ENCODE measurements around the gene UTRN. TPM values are rescaled to one million over a fixed set of nuclear protein-coding genes. Genes with fewer than 3 reads are reported as not detected.

UTRN gene
- total and polyA plus RNA-seq, 2 experiments from 2014 or later, result 53.9 to 121 TPM

GRCh38 chr6:144268794-144269349 is 16.3 kb upstream of the UTRN start:
- peaks cover 10% of the 10 kb centered on the region; the same call in 2 of the 3 replicates for H3K36me3 Mint-ChIP-seq (ENCODE audit: low read depth)
- peaks cover 2% of the 10 kb centered on the region for H3K27me3 Mint-ChIP-seq (ENCODE audit: insufficient read depth, low read depth, poor library complexity)
- H3K9me2 ChIP-seq (ENCODE audit: insufficient read depth), result no peaks in the 10 kb centered on the region
- no peaks in the 10 kb centered on the region for H3K27me3 ChIP-seq (ENCODE audit: insufficient read depth)
- no peak for DNase-seq (ENCODE audit: low spot score)
- no peak overlapping the region for H3K4me3 Mint-ChIP-seq
- no peaks in the 10 kb centered on the region for H4K20me1 ChIP-seq (replicated peaks; ENCODE audit: insufficient read depth)
- peaks cover 6% of the 10 kb centered on the region; the same call in 1 of the 3 replicates for H3K9me3 Mint-ChIP-seq
- H3K4me2 ChIP-seq, result no peak overlapping the region
- no peak for TF ChIP-seq EZH2 (IDR thresholded peaks at IDR 0.05; ENCODE audit: low read depth, unreplicated experiment)
- no peak for TF ChIP-seq REST (IDR thresholded peaks at IDR 0.05; ENCODE audit: unreplicated experiment)
- TF ChIP-seq, protein P1, sequence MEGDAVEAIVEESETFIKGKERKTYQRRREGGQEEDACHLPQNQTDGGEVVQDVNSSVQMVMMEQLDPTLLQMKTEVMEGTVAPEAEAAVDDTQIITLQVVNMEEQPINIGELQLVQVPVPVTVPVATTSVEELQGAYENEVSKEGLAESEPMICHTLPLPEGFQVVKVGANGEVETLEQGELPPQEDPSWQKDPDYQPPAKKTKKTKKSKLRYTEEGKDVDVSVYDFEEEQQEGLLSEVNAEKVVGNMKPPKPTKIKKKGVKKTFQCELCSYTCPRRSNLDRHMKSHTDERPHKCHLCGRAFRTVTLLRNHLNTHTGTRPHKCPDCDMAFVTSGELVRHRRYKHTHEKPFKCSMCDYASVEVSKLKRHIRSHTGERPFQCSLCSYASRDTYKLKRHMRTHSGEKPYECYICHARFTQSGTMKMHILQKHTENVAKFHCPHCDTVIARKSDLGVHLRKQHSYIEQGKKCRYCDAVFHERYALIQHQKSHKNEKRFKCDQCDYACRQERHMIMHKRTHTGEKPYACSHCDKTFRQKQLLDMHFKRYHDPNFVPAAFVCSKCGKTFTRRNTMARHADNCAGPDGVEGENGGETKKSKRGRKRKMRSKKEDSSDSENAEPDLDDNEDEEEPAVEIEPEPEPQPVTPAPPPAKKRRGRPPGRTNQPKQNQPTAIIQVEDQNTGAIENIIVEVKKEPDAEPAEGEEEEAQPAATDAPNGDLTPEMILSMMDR (conservative IDR thresholded peaks at IDR 0.05; ENCODE audit: low read depth in 2 of 2), result no peak
- no peak for TF ChIP-seq ZNF331 (CRISPR knock-in tag; IDR thresholded peaks at IDR 0.05; ENCODE audit: low read depth)
- no peak for TF ChIP-seq POLR2AphosphoS5 (IDR thresholded peaks at IDR 0.05; ENCODE audit: low read depth)
- no peak for TF ChIP-seq STAT1 (IDR thresholded peaks at IDR 0.05; ENCODE audit: unreplicated experiment)
- TF ChIP-seq CREB1 (CRISPR knock-in tag; IDR thresholded peaks at IDR 0.05; ENCODE audit: low read depth), result no peak
- TF ChIP-seq ZNF462 (CRISPR knock-in tag; IDR thresholded peaks at IDR 0.05), result no peak
- no peak for TF ChIP-seq NANOG (IDR thresholded peaks at IDR 0.05; ENCODE audit: borderline replicate concordance)
- TF ChIP-seq EZH2phosphoT487 (IDR thresholded peaks at IDR 0.05; ENCODE audit: unreplicated experiment), result no peak
- TF ChIP-seq ETS1 (IDR thresholded peaks at IDR 0.05), result no peak
- no peak for TF ChIP-seq JUNB (IDR thresholded peaks at IDR 0.05; ENCODE audit: unreplicated experiment)
- no peak for TF ChIP-seq ZNF114 (CRISPR knock-in tag; IDR thresholded peaks at IDR 0.05)
- no peak overlapping the region for H3K27ac Mint-ChIP-seq
- ATAC-seq, result no peak
- H3F3A ChIP-seq (replicated peaks; ENCODE audit: low read depth), result no peaks in the 10 kb centered on the region
- H2AFZ ChIP-seq, result no peak overlapping the region
- H3K4me1 Mint-ChIP-seq, result peaks cover 31% of the 10 kb centered on the region
- peaks cover 23% of the 10 kb centered on the region for H3K4me1 ChIP-seq (ENCODE audit: insufficient read depth)
- no peak overlapping the region for H3K27ac ChIP-seq (ENCODE audit: low read depth)
- H3K4me3 ChIP-seq, result no peak overlapping the region
- no peaks in the 10 kb centered on the region for H3K79me2 ChIP-seq (replicated peaks; ENCODE audit: insufficient read depth)
- no peaks in the 10 kb centered on the region for H3K36me3 ChIP-seq (ENCODE audit: insufficient read depth)

Data from GM23338 (cell line).